Measurements from ENCODE around the gene DHX15.

Gene DHX15

DNA sequence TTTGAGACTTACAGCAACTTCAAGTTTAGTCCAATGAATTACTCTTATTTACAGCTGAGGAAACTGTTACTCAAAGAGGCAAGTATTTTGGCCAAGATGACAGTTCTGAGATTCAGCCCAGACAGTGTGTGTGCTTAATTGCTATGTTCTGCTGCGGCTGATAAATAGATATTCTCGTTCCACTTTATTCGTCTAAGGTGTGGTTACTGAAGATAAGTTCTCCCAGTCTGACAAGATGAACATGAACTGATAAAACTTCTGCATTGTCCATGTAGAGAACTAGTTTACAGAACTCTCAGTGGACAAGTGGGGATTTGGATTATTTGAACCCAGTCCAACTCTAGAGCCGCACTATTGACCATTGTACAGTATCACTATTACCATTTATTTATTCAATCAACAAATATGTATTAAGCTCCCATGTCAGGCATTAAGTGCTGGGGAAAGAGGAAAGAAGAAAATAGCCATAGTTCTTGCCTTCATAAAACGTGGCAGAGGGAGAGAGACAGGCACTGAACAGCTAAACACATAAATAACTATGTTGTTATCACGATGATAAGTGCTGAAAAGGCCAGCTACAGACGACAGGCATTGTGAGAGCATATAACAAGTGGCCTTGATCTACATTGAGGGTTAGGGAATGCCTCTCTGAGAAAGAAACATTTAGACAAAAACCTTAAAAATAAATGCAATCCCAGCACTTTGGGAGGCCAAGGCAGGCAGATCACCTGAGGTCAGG, 4.0 kb upstream of the DHX15 start:
- Histone ChIP-seq H4K91ac (ENCODE audit: low read depth, low read length) (no peak overlapping the region), H3K9me3 (ENCODE audit: insufficient read depth, low read depth, low read length) (peaks cover 2% of the 10 kb centered on the region), H3K14ac (ENCODE audit: low read length) (no peak overlapping the region), H3K79me1 (ENCODE audit: low read length) (peaks cover 10% of the 10 kb centered on the region), H3K27me3 (ENCODE audit: insufficient read depth, low read length) (no peaks in the 10 kb centered on the region), H2BK12ac (ENCODE audit: low read length) (no peak overlapping the region), H4K12ac (ENCODE audit: low read depth, low read length) (no peak overlapping the region), H3K36me3 (ENCODE audit: control insufficient read depth in 1 of 2, insufficient read depth in 2 of 2, low read length in 2 of 2) (no peaks in the 10 kb centered on the region), H3K23ac (ENCODE audit: low read length) (no peak overlapping the region), H3K4me1 (ENCODE audit: control insufficient read depth in 1 of 2, insufficient read depth in 2 of 2, low read length in 2 of 2) (peaks cover 0 to 2% of the 10 kb centered on the region in 2 experiments), H3K4me2 (ENCODE audit: low read length) (no peak overlapping the region), H3K9ac (ENCODE audit: low read length) (no peak overlapping the region), H3K18ac (ENCODE audit: low read length) (no peak overlapping the region), H2AFZ (ENCODE audit: insufficient read depth, low read length, poor library complexity) (no peak overlapping the region), H3K79me2 (ENCODE audit: control insufficient read depth, insufficient read depth, low read length, poor library complexity) (peaks cover 9% of the 10 kb centered on the region), H2BK5ac (ENCODE audit: low read depth, low read length, poor library complexity) (no peak overlapping the region), H4K8ac (ENCODE audit: low read depth, low read length) (no peak overlapping the region), H3K27ac (ENCODE audit: low read depth, low read length) (no peak overlapping the region), H2AK5ac (ENCODE audit: low read length) (no peak overlapping the region), H3K4me3 (ENCODE audit: low read depth, low read length) (no peak overlapping the region), H3K4ac (ENCODE audit: low read depth, low read length) (no peak overlapping the region), H2BK120ac (ENCODE audit: insufficient read depth, low read length, poor library complexity) (no peak overlapping the region)
- WGBS (ENCODE audit: extremely low coverage, insufficient coverage, insufficient read length), result no CpG with 5 or more reads among the region's 7 CpGs
- DNase-seq, result no peak

DNA sequence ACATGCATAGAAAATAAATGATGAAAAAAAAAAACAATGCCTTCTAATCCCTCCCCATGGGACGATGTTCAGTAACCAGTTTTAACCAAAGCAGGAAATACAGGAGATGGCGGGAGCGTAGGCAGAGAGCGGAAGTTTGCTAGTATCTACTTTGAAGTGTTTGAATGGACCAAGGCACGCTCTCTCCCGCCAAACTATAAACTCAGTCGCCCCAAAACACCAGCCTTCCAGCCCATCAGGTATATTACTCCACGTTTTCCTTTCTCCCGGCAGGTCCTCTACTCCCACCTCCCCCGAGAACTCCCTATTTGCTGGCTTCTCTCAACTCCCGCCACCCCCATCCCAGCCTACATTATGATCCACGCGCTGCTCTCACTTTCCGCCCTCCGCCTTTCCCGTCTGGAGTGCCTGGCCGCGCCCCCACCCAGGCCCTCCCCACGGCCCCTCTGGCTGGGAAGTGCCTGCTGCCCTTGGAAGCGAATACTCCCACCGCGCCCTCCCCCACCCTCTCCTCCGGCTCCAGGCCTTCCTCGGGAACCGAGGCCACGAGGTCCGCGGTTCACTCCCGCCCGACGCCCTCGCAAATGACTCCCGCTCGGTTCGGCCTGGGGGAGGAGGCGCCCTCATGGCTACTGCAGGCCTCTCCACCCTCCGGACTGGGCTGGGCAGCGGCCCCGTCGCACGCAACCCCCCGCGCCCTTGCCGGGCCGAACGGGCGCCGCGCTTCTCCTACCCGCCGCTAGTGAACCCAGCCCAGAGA, 723 bp downstream of the DHX15 start:
- Histone ChIP-seq H2AK5ac (ENCODE audit: low read length) (peak overlapping the region; percentile 96), H3K79me1 (ENCODE audit: low read length) (peaks cover 10% of the 10 kb centered on the region), H2AFZ (ENCODE audit: insufficient read depth, low read length, poor library complexity) (peak overlapping the region; percentile 72), H3K14ac (ENCODE audit: low read length) (peak overlapping the region; percentile 95), H2BK12ac (ENCODE audit: low read length) (peak overlapping the region; percentile 33), H3K4me3 (ENCODE audit: low read depth, low read length) (peak overlapping the region; percentile 98), H3K36me3 (ENCODE audit: control insufficient read depth in 1 of 2, insufficient read depth in 2 of 2, low read length in 2 of 2) (peaks cover 4 to 7% of the 10 kb centered on the region in 2 experiments), H3K27ac (ENCODE audit: low read depth, low read length) (peak overlapping the region; percentile 92), H4K8ac (ENCODE audit: low read depth, low read length) (peak overlapping the region; percentile 94), H3K18ac (ENCODE audit: low read length) (peak overlapping the region; percentile 95), H3K4me2 (ENCODE audit: low read length) (peak overlapping the region; percentile 87), H3K9me3 (ENCODE audit: insufficient read depth, low read depth, low read length) (no peaks in the 10 kb centered on the region), H3K4me1 (ENCODE audit: control insufficient read depth in 1 of 2, insufficient read depth in 2 of 2, low read length in 2 of 2) (peaks cover 3 to 5% of the 10 kb centered on the region in 2 experiments), H3K23ac (ENCODE audit: low read length) (no peak overlapping the region), H3K79me2 (ENCODE audit: control insufficient read depth, insufficient read depth, low read length, poor library complexity) (peaks cover 21% of the 10 kb centered on the region), H4K91ac (ENCODE audit: low read depth, low read length) (peak overlapping the region; percentile 98), H3K27me3 (ENCODE audit: insufficient read depth, low read length) (no peaks in the 10 kb centered on the region), H2BK5ac (ENCODE audit: low read depth, low read length, poor library complexity) (peak overlapping the region; percentile 94), H4K12ac (ENCODE audit: low read depth, low read length) (peak overlapping the region; percentile 97), H3K4ac (ENCODE audit: low read depth, low read length) (peak overlapping the region; percentile 99), H2BK120ac (ENCODE audit: insufficient read depth, low read length, poor library complexity) (peak overlapping the region; percentile 97), H3K9ac (ENCODE audit: low read length) (peak overlapping the region; percentile 98)
- peak; percentile 30 to 57 for DNase-seq
- no CpG with 5 or more reads among the region's 51 CpGs for WGBS (ENCODE audit: extremely low coverage, insufficient coverage, insufficient read length)

DNA sequence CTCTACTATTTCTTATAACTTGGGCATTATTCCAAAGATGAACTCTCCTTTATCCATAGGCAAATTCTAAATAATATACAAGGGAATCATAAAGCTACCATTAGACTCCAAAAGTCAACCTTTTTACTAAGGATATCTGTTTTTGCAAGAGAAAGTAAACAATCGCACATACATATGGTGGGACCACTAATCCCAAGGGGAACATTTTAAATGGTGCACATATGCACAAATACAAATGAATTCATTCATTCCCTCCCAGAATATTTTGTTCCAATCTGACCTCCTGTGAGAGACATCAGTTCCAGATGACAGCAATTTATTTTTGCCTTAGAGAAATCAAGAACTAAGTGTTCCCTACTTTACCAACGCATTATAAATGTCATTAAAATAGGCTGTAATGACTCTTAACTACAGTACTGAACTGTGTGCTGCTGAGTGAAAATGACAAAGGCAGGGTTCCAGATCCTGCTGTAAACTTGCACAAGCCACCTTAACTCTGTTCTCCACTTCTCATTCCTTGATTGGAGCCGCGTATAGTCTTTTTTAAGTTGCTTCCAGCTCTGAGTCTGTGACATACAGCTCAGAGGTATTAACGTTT, 2.0 kb downstream of the DHX15 start:
- Histone ChIP-seq H4K12ac (ENCODE audit: low read depth, low read length) (no peak overlapping the region), H3K9me3 (ENCODE audit: insufficient read depth, low read depth, low read length) (no peaks in the 10 kb centered on the region), H3K4me1 (ENCODE audit: control insufficient read depth in 1 of 2, insufficient read depth in 2 of 2, low read length in 2 of 2) (peaks cover 5 to 7% of the 10 kb centered on the region in 2 experiments), H2AK5ac (ENCODE audit: low read length) (no peak overlapping the region), H2BK5ac (ENCODE audit: low read depth, low read length, poor library complexity) (no peak overlapping the region), H2BK12ac (ENCODE audit: low read length) (no peak overlapping the region), H4K91ac (ENCODE audit: low read depth, low read length) (no peak overlapping the region), H3K27me3 (ENCODE audit: insufficient read depth, low read length) (no peaks in the 10 kb centered on the region), H3K9ac (ENCODE audit: low read length) (peak overlapping the region; percentile 37), H3K18ac (ENCODE audit: low read length) (no peak overlapping the region), H4K8ac (ENCODE audit: low read depth, low read length) (no peak overlapping the region), H3K27ac (ENCODE audit: low read depth, low read length) (no peak overlapping the region), H3K36me3 (ENCODE audit: control insufficient read depth in 1 of 2, insufficient read depth in 2 of 2, low read length in 2 of 2) (peaks cover 7% of the 10 kb centered on the region in 2 experiments), H3K79me2 (ENCODE audit: control insufficient read depth, insufficient read depth, low read length, poor library complexity) (peaks cover 24% of the 10 kb centered on the region), H3K4ac (ENCODE audit: low read depth, low read length) (peak overlapping the region; percentile 86), H3K23ac (ENCODE audit: low read length) (no peak overlapping the region), H3K79me1 (ENCODE audit: low read length) (peaks cover 12% of the 10 kb centered on the region), H3K4me3 (ENCODE audit: low read depth, low read length) (no peak overlapping the region), H3K4me2 (ENCODE audit: low read length) (peak overlapping the region; percentile 87), H2AFZ (ENCODE audit: insufficient read depth, low read length, poor library complexity) (no peak overlapping the region), H2BK120ac (ENCODE audit: insufficient read depth, low read length, poor library complexity) (no peak overlapping the region), H3K14ac (ENCODE audit: low read length) (no peak overlapping the region)
- DNase-seq, result no peak
- no CpG with 5 or more reads among the region's 5 CpGs for WGBS (ENCODE audit: extremely low coverage, insufficient coverage, insufficient read length)

DNA sequence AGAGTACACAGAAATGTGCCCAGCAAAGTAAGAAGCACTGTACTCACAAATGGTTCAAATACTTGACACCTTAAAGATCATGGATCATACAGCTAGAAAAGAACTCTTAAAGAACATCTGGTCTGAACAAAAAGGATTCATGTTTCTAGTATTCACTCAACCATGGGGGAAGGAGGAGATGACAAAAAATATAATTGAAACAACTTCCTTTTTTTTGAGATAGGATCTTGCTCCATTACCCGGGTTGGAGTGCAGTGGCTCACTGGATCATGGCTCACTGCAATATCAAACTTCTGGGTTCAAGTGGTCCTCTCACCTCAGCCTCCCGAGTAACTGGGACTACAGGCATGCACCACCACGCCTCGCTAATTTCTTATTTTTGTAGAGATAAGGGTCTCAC, 6.0 kb downstream of the DHX15 start:
- Histone ChIP-seq H2BK120ac (ENCODE audit: insufficient read depth, low read length, poor library complexity) (no peak overlapping the region), H4K91ac (ENCODE audit: low read depth, low read length) (no peak overlapping the region), H3K18ac (ENCODE audit: low read length) (no peak overlapping the region), H3K4me2 (ENCODE audit: low read length) (no peak overlapping the region), H3K79me1 (ENCODE audit: low read length) (peaks cover 2% of the 10 kb centered on the region), H3K27me3 (ENCODE audit: insufficient read depth, low read length) (no peaks in the 10 kb centered on the region), H4K12ac (ENCODE audit: low read depth, low read length) (no peak overlapping the region), H3K27ac (ENCODE audit: low read depth, low read length) (no peak overlapping the region), H3K9ac (ENCODE audit: low read length) (no peak overlapping the region), H2BK5ac (ENCODE audit: low read depth, low read length, poor library complexity) (no peak overlapping the region), H3K36me3 (ENCODE audit: control insufficient read depth in 1 of 2, insufficient read depth in 2 of 2, low read length in 2 of 2) (peaks cover 11 to 21% of the 10 kb centered on the region in 2 experiments), H3K4me1 (ENCODE audit: control insufficient read depth in 1 of 2, insufficient read depth in 2 of 2, low read length in 2 of 2) (peaks cover 3 to 7% of the 10 kb centered on the region in 2 experiments), H2BK12ac (ENCODE audit: low read length) (no peak overlapping the region), H3K14ac (ENCODE audit: low read length) (no peak overlapping the region), H3K9me3 (ENCODE audit: insufficient read depth, low read depth, low read length) (peaks cover 2% of the 10 kb centered on the region), H2AFZ (ENCODE audit: insufficient read depth, low read length, poor library complexity) (no peak overlapping the region), H3K79me2 (ENCODE audit: control insufficient read depth, insufficient read depth, low read length, poor library complexity) (peaks cover 21% of the 10 kb centered on the region), H2AK5ac (ENCODE audit: low read length) (no peak overlapping the region), H4K8ac (ENCODE audit: low read depth, low read length) (no peak overlapping the region), H3K4ac (ENCODE audit: low read depth, low read length) (peak overlapping the region; percentile 99), H3K23ac (ENCODE audit: low read length) (no peak overlapping the region), H3K4me3 (ENCODE audit: low read depth, low read length) (no peak overlapping the region)
- no peak for DNase-seq
- no CpG with 5 or more reads among the region's 4 CpGs for WGBS (ENCODE audit: extremely low coverage, insufficient coverage, insufficient read length)
